Posterior cingulate gyrus (tissue), 11 donors: ENCODE measurements around the gene DOCK4.

ENCODE experiments used
- DNase-seq, 10 donors: peaks; one replicate each; pipeline versions ENCODE4 v3.0.0 to v3.0.0-alpha.2; 2020 to 2021; ENCODE audit warnings: mixed read lengths in 3 of 10
- intact Hi-C: fragments of 100-400 bp; cut with DNase I; formaldehyde crosslinking; loops from one replicate; pipeline ENCODE4 v1.15.1; 2023

Gene DOCK4

GRCh38 chr7:111803015-111803758 lies 403.0 kb downstream of the DOCK4 start:
- intact Hi-C loops, result no loop called here
- no peak for DNase-seq

GRCh38 chr7:111802194-111802772 lies 403.9 kb downstream of the DOCK4 start:
- no peak for DNase-seq
- intact Hi-C loops, result no loop called here

- no peak for DNase-seq
- intact Hi-C loops, result no loop called here
These were observed 404.9 kb downstream of the DOCK4 start for GRCh38 chr7:111801277-111801676.

GRCh38 chr7:111796671-111797070 lies 409.5 kb downstream of the DOCK4 start:
- no peak for DNase-seq

GRCh38 chr7:111789870-111790269 lies 416.3 kb downstream of the DOCK4 start:
- intact Hi-C loops, result no loop called here
- no peak for DNase-seq

More at GRCh38 chr7:111796671-111797070, 409.5 kb downstream of the DOCK4 start:
- intact Hi-C loops, result no loop called here

GRCh38 chr7:111789048-111789320 lies 417.2 kb downstream of the DOCK4 start:
- intact Hi-C loops, result no loop called here
- DNase-seq, result no peak

- intact Hi-C loops, result no loop called here
These were observed 417.7 kb downstream of the DOCK4 start for GRCh38 chr7:111788286-111789047.

GRCh38 chr7:111787741-111788140 lies 418.5 kb downstream of the DOCK4 start:
- no peak for DNase-seq
- intact Hi-C loops, result no loop called here

More at GRCh38 chr7:111788286-111789047, 417.7 kb downstream of the DOCK4 start:
- no peak for DNase-seq

GRCh38 chr7:111787099-111787498 lies 419.1 kb downstream of the DOCK4 start:
- intact Hi-C loops, result no loop called here
- no peak for DNase-seq

GRCh38 chr7:111785076-111785475 lies 421.1 kb downstream of the DOCK4 start:
- DNase-seq, result no peak
- intact Hi-C loops, result no loop called here

- intact Hi-C loops, result no loop called here
- DNase-seq, result no peak
These were observed 421.9 kb downstream of the DOCK4 start for GRCh38 chr7:111784296-111784695.

GRCh38 chr7:111783854-111784253 lies 422.3 kb downstream of the DOCK4 start:
- intact Hi-C loops, result no loop called here
- no peak for DNase-seq

GRCh38 chr7:111780527-111780926 lies 425.7 kb downstream of the DOCK4 start:
- intact Hi-C loops, result no loop called here
- no peak for DNase-seq

- DNase-seq, result no peak
- intact Hi-C loops, result no loop called here
These were observed 431.0 kb downstream of the DOCK4 start for GRCh38 chr7:111775206-111775605.

GRCh38 chr7:111772716-111773115 lies 433.5 kb downstream of the DOCK4 start:
- intact Hi-C loops, result no loop called here
- DNase-seq, result peak in 1 of 10 donors; percentile 73

- no peak for DNase-seq
- intact Hi-C loops, result no loop called here
These were observed 434.6 kb downstream of the DOCK4 start for GRCh38 chr7:111771638-111772037.

- intact Hi-C loops, result no loop called here
These were observed 436.1 kb downstream of the DOCK4 start for GRCh38 chr7:111770116-111770515.

GRCh38 chr7:111765751-111766643 lies 440.2 kb downstream of the DOCK4 start:
- no peak for DNase-seq
- intact Hi-C loops, result no loop called here

More at GRCh38 chr7:111770116-111770515, 436.1 kb downstream of the DOCK4 start:
- no peak for DNase-seq

GRCh38 chr7:111763221-111763801 lies 442.9 kb downstream of the DOCK4 start:
- intact Hi-C loops, result loop anchor here (5.0 kb wide), 1 partner anchor 94 kb away; no protein-coding TSS in a partner anchor
- no peak for DNase-seq

GRCh38 chr7:111762799-111763198 lies 443.4 kb downstream of the DOCK4 start:
- DNase-seq, result no peak
- intact Hi-C loops, result loop anchor here (5.0 kb wide), 1 partner anchor 95 kb away; no protein-coding TSS in a partner anchor
